Activated naive CD8-positive, alpha-beta T cell (primary cell): Measurements from ENCODE around the gene PRIMA1.

ENCODE experiments used
- H3K27ac Mint-ChIP-seq: one replicate; pipeline ENCODE4 v1.8.0; 2021; ENCODE audit warnings: mixed read lengths
- H3K27me3 Mint-ChIP-seq: one replicate; pipeline ENCODE4 v1.8.0; 2021; ENCODE audit warnings: mixed read lengths
- H3K36me3 Mint-ChIP-seq: one replicate; pipeline ENCODE4 v1.8.0; 2021; ENCODE audit warnings: mixed read lengths
- H3K4me1 Mint-ChIP-seq: one replicate; pipeline ENCODE4 v1.8.0; 2021; ENCODE audit warnings: low read depth, mixed read lengths
- H3K4me3 Mint-ChIP-seq: one replicate; pipeline ENCODE4 v1.8.0; 2021; ENCODE audit warnings: mild to moderate bottlenecking, mixed read lengths
- H3K9me3 Mint-ChIP-seq: one replicate; pipeline ENCODE4 v1.8.0; 2021; ENCODE audit warnings: low read depth, mixed read lengths

Gene PRIMA1

GRCh38 chr14:93706360-93706955 lies 81.8 kb downstream of the PRIMA1 start:
- peaks cover 11% of the 10 kb centered on the region for H3K27me3 Mint-ChIP-seq
- H3K36me3 Mint-ChIP-seq: no peaks in the 10 kb centered on the region
- H3K4me3 Mint-ChIP-seq: no peak overlapping the region
- no peak overlapping the region for H3K27ac Mint-ChIP-seq
- H3K4me1 Mint-ChIP-seq: no peaks in the 10 kb centered on the region
- H3K9me3 Mint-ChIP-seq: peaks cover under 1% of the 10 kb centered on the region

GRCh38 chr14:93705513-93706156 lies 82.7 kb downstream of the PRIMA1 start:
- no peak overlapping the region for H3K27ac Mint-ChIP-seq
- peaks cover 5% of the 10 kb centered on the region for H3K9me3 Mint-ChIP-seq
- H3K36me3 Mint-ChIP-seq: no peaks in the 10 kb centered on the region
- peaks cover 11% of the 10 kb centered on the region for H3K27me3 Mint-ChIP-seq
- H3K4me1 Mint-ChIP-seq: no peaks in the 10 kb centered on the region
- H3K4me3 Mint-ChIP-seq: no peak overlapping the region

GRCh38 chr14:93703941-93704340 lies 84.3 kb downstream of the PRIMA1 start:
- Mint-ChIP-seq H3K4me3 (no peak overlapping the region), H3K36me3 (no peaks in the 10 kb centered on the region), H3K27me3 (peaks cover 11% of the 10 kb centered on the region), H3K27ac (no peak overlapping the region), H3K9me3 (peaks cover 18% of the 10 kb centered on the region), H3K4me1 (no peaks in the 10 kb centered on the region)

GRCh38 chr14:93702946-93703345 lies 85.3 kb downstream of the PRIMA1 start:
- Mint-ChIP-seq H3K4me3 (no peak overlapping the region), H3K4me1 (no peaks in the 10 kb centered on the region), H3K27ac (no peak overlapping the region), H3K36me3 (no peaks in the 10 kb centered on the region), H3K9me3 (peaks cover 18% of the 10 kb centered on the region), H3K27me3 (peaks cover 11% of the 10 kb centered on the region)

- no peaks in the 10 kb centered on the region for H3K36me3 Mint-ChIP-seq
- H3K27me3 Mint-ChIP-seq: peaks cover 11% of the 10 kb centered on the region
- no peak overlapping the region for H3K27ac Mint-ChIP-seq
- peaks cover 22% of the 10 kb centered on the region for H3K9me3 Mint-ChIP-seq
- H3K4me1 Mint-ChIP-seq: no peaks in the 10 kb centered on the region
- no peak overlapping the region for H3K4me3 Mint-ChIP-seq
Measured at GRCh38 chr14:93701562-93701961, 86.7 kb downstream of the PRIMA1 start.

- H3K4me3 Mint-ChIP-seq: no peak overlapping the region
- peaks cover 11% of the 10 kb centered on the region for H3K27me3 Mint-ChIP-seq
- no peaks in the 10 kb centered on the region for H3K4me1 Mint-ChIP-seq
- H3K9me3 Mint-ChIP-seq: peaks cover 24% of the 10 kb centered on the region
- no peaks in the 10 kb centered on the region for H3K36me3 Mint-ChIP-seq
- H3K27ac Mint-ChIP-seq: no peak overlapping the region
Measured at GRCh38 chr14:93700928-93701327, 87.4 kb downstream of the PRIMA1 start.

- Mint-ChIP-seq H3K36me3 (no peaks in the 10 kb centered on the region), H3K27me3 (peaks cover 19% of the 10 kb centered on the region), H3K4me1 (no peaks in the 10 kb centered on the region), H3K27ac (no peak overlapping the region), H3K4me3 (no peak overlapping the region), H3K9me3 (peaks cover 11% of the 10 kb centered on the region)
Measured at GRCh38 chr14:93693914-93694313, 94.4 kb downstream of the PRIMA1 start.

- H3K27ac Mint-ChIP-seq: no peak overlapping the region
- no peaks in the 10 kb centered on the region for H3K4me1 Mint-ChIP-seq
- peaks cover 28% of the 10 kb centered on the region for H3K27me3 Mint-ChIP-seq
- no peaks in the 10 kb centered on the region for H3K36me3 Mint-ChIP-seq
- no peak overlapping the region for H3K4me3 Mint-ChIP-seq
- peaks cover 8% of the 10 kb centered on the region for H3K9me3 Mint-ChIP-seq
Measured at GRCh38 chr14:93691042-93691780, 97.1 kb downstream of the PRIMA1 start.

- Mint-ChIP-seq H3K4me1 (no peaks in the 10 kb centered on the region), H3K4me3 (no peak overlapping the region), H3K27me3 (peaks cover 33% of the 10 kb centered on the region), H3K27ac (no peak overlapping the region), H3K9me3 (peaks cover 4% of the 10 kb centered on the region), H3K36me3 (no peaks in the 10 kb centered on the region)
Measured at GRCh38 chr14:93690146-93690545, 98.1 kb downstream of the PRIMA1 start.

GRCh38 chr14:93688820-93689219 lies 99.5 kb downstream of the PRIMA1 start:
- peaks cover 31% of the 10 kb centered on the region for H3K27me3 Mint-ChIP-seq
- H3K4me3 Mint-ChIP-seq: no peak overlapping the region
- peaks cover 4% of the 10 kb centered on the region for H3K9me3 Mint-ChIP-seq
- no peak overlapping the region for H3K27ac Mint-ChIP-seq
- H3K36me3 Mint-ChIP-seq: no peaks in the 10 kb centered on the region
- H3K4me1 Mint-ChIP-seq: no peaks in the 10 kb centered on the region

GRCh38 chr14:93688239-93688666 lies 100.0 kb downstream of the PRIMA1 start:
- H3K4me3 Mint-ChIP-seq: no peak overlapping the region
- H3K9me3 Mint-ChIP-seq: peaks cover 4% of the 10 kb centered on the region
- no peaks in the 10 kb centered on the region for H3K4me1 Mint-ChIP-seq
- H3K36me3 Mint-ChIP-seq: no peaks in the 10 kb centered on the region
- H3K27ac Mint-ChIP-seq: no peak overlapping the region
- H3K27me3 Mint-ChIP-seq: peaks cover 28% of the 10 kb centered on the region

GRCh38 chr14:93686268-93686667 lies 102.0 kb downstream of the PRIMA1 start:
- Mint-ChIP-seq H3K9me3 (peaks cover 4% of the 10 kb centered on the region), H3K27ac (no peak overlapping the region), H3K27me3 (peaks cover 24% of the 10 kb centered on the region), H3K4me3 (no peak overlapping the region), H3K4me1 (no peaks in the 10 kb centered on the region), H3K36me3 (no peaks in the 10 kb centered on the region)

GRCh38 chr14:93685121-93685895 lies 103.0 kb downstream of the PRIMA1 start:
- Mint-ChIP-seq H3K4me3 (no peak overlapping the region), H3K36me3 (no peaks in the 10 kb centered on the region), H3K9me3 (peaks cover 4% of the 10 kb centered on the region), H3K27me3 (peaks cover 21% of the 10 kb centered on the region), H3K4me1 (no peaks in the 10 kb centered on the region), H3K27ac (no peak overlapping the region)

GRCh38 chr14:93683226-93683625 lies 105.1 kb downstream of the PRIMA1 start:
- Mint-ChIP-seq H3K4me1 (no peaks in the 10 kb centered on the region), H3K27ac (no peak overlapping the region), H3K9me3 (no peaks in the 10 kb centered on the region), H3K4me3 (no peak overlapping the region), H3K36me3 (no peaks in the 10 kb centered on the region), H3K27me3 (peaks cover 19% of the 10 kb centered on the region)

- Mint-ChIP-seq H3K36me3 (no peaks in the 10 kb centered on the region), H3K27ac (no peak overlapping the region), H3K9me3 (no peaks in the 10 kb centered on the region), H3K4me3 (no peak overlapping the region), H3K4me1 (no peaks in the 10 kb centered on the region), H3K27me3 (peaks cover 15% of the 10 kb centered on the region)
Measured at GRCh38 chr14:93682459-93682858, 105.8 kb downstream of the PRIMA1 start.
